Vagina (tissue), 2 donors: ENCODE measurements around the gene TULP4. TPM values are rescaled to one million over a fixed set of nuclear protein-coding genes. Genes with fewer than 3 reads are reported as not detected.

Experiments used
- DNase-seq, 2 donors: peaks; one replicate each; pipeline ENCODE4 v3.0.0-alpha.2; 2017; ENCODE audit errors: extremely low spot score in 2 of 2
- H3K27ac ChIP-seq: fragments of 200-600 bp; sonication (generic); one replicate; pipeline ENCODE4 v1.5.1; 2019
- H3K27me3 ChIP-seq: fragments of 200-600 bp; sonication (generic); one replicate; pipeline ENCODE4 v1.5.1; 2019
- H3K36me3 ChIP-seq, 2 donors: fragments of 200-600 bp; sonication (generic); one replicate each; pipeline ENCODE4 v1.5.1; 2017 to 2019
- H3K4me1 ChIP-seq: fragments of 200-600 bp; sonication (generic); one replicate; pipeline ENCODE4 v1.5.1; 2019
- H3K4me3 ChIP-seq, 2 donors: fragments of 200-600 bp; sonication (generic); 1 replicate in 1 of 2; 2 replicates in 1 of 2; pipeline ENCODE4 v1.5.1; 2016 to 2019
- H3K9me3 ChIP-seq: fragments of 200-600 bp; sonication (generic); one replicate; pipeline ENCODE4 v1.5.1; 2019
- CTCF ChIP-seq, 3 experiments: fragments of 450-650 bp in 2 of 3; fragments of 200-600 bp in 1 of 3; sonication (generic) in 1 of 3; IDR thresholded peaks; one replicate each; pipeline ENCODE4 v1.5.1; 2017 to 2019; ENCODE audit warnings: antibody characterized with exemption in 3 of 3, mild to moderate bottlenecking in 2 of 3, moderate library complexity in 2 of 3
- POLR2A ChIP-seq, 2 donors: fragments of 450-650 bp; IDR thresholded peaks; one replicate each; pipeline ENCODE4 v1.6.1; 2017; ENCODE audit warnings: antibody characterized with exemption in 2 of 2, mild to moderate bottlenecking in 2 of 2, moderate library complexity in 2 of 2
- POLR2AphosphoS5 ChIP-seq, 2 donors: sonication (generic); formaldehyde crosslinking; IDR thresholded peaks; one replicate each; pipeline ENCODE4 v1.9.0; 2017; ENCODE audit warnings: antibody characterized with exemption in 2 of 2, mild to moderate bottlenecking in 2 of 2, low read depth in 1 of 2; ENCODE audit not compliant: insufficient read depth in 1 of 2
- intact Hi-C: fragments of 100-400 bp; cut with DNase I; formaldehyde crosslinking; loops from one replicate; pipeline ENCODE4 v1.15.1; 2023
- total RNA-seq: library from RNA; depleted of rRNA; stranded (reverse); fragments of >200 nt; gene quantifications from one replicate; pipeline ENCODE4 v1.2.3, GENCODE V29; 2016

TULP4 gene
- total RNA-seq, 1 donor from 2014 or later = 79.8 TPM

- H3K9me3 ChIP-seq = no peaks in the 10 kb centered on the region
- H3K27ac ChIP-seq = no peak overlapping the region
- H3K36me3 ChIP-seq = peaks cover 0 to 12% of the 10 kb centered on the region in 2 donors
- intact Hi-C loops = no loop called here
- no peaks in the 10 kb centered on the region for H3K27me3 ChIP-seq
- TF ChIP-seq CTCF (IDR thresholded peaks at IDR 0.05) (no peak), POLR2A (IDR thresholded peaks at IDR 0.05) (no peak), POLR2AphosphoS5 (IDR thresholded peaks at IDR 0.05; ENCODE audit: insufficient read depth in 1 of 2, low read depth in 1 of 2) (no peak)
- no peak for DNase-seq
- H3K4me3 ChIP-seq = no peak overlapping the region
- H3K4me1 ChIP-seq = no peaks in the 10 kb centered on the region
These were observed 103.4 kb downstream of the TULP4 start for GRCh38 chr6:158415666-158416065.

- no peak for TF ChIP-seq POLR2AphosphoS5 (IDR thresholded peaks at IDR 0.05; ENCODE audit: insufficient read depth in 1 of 2, low read depth in 1 of 2)
- TF ChIP-seq CTCF (IDR thresholded peaks at IDR 0.05) = no peak
- TF ChIP-seq POLR2A (IDR thresholded peaks at IDR 0.05) = no peak
- intact Hi-C loops = no loop called here
- H3K27ac ChIP-seq = no peak overlapping the region
- H3K9me3 ChIP-seq = no peaks in the 10 kb centered on the region
- no peak overlapping the region for H3K4me3 ChIP-seq
- H3K4me1 ChIP-seq = no peaks in the 10 kb centered on the region
- H3K27me3 ChIP-seq = no peaks in the 10 kb centered on the region
- DNase-seq = no peak
- H3K36me3 ChIP-seq = peaks cover 0 to 12% of the 10 kb centered on the region in 2 donors
These were observed 104.9 kb downstream of the TULP4 start for GRCh38 chr6:158416883-158417759.

- no peaks in the 10 kb centered on the region for H3K9me3 ChIP-seq
- H3K27ac ChIP-seq = no peak overlapping the region
- intact Hi-C loops = no loop called here
- no peaks in the 10 kb centered on the region for H3K4me1 ChIP-seq
- H3K4me3 ChIP-seq = no peak overlapping the region
- no peaks in the 10 kb centered on the region for H3K27me3 ChIP-seq
- no peak for DNase-seq
- peaks cover 0 to 12% of the 10 kb centered on the region in 2 donors for H3K36me3 ChIP-seq
- TF ChIP-seq POLR2A (IDR thresholded peaks at IDR 0.05) = no peak
- TF ChIP-seq CTCF (IDR thresholded peaks at IDR 0.05) = no peak
- TF ChIP-seq POLR2AphosphoS5 (IDR thresholded peaks at IDR 0.05; ENCODE audit: insufficient read depth in 1 of 2, low read depth in 1 of 2) = no peak
These were observed 105.5 kb downstream of the TULP4 start for GRCh38 chr6:158417760-158418098.

GRCh38 chr6:158418501-158418900, 106.2 kb downstream of the TULP4 start:
- no peak for DNase-seq

More at GRCh38 chr6:158418501-158418900, 106.2 kb downstream of the TULP4 start:
- TF ChIP-seq POLR2AphosphoS5 (IDR thresholded peaks at IDR 0.05; ENCODE audit: insufficient read depth in 1 of 2, low read depth in 1 of 2) (no peak), CTCF (IDR thresholded peaks at IDR 0.05) (no peak), POLR2A (IDR thresholded peaks at IDR 0.05) (no peak)
- no peaks in the 10 kb centered on the region for H3K27me3 ChIP-seq
- no peaks in the 10 kb centered on the region for H3K9me3 ChIP-seq
- H3K4me3 ChIP-seq = no peak overlapping the region
- H3K4me1 ChIP-seq = no peaks in the 10 kb centered on the region
- no peak overlapping the region for H3K27ac ChIP-seq
- intact Hi-C loops = no loop called here
- H3K36me3 ChIP-seq = peaks cover 0 to 7% of the 10 kb centered on the region in 2 donors
